Progenitor cell of endocrine pancreas (in vitro differentiated cells): ENCODE measurements around the gene CLCA1. TPM values are rescaled to one million over a fixed set of nuclear protein-coding genes. Genes with fewer than 3 reads are reported as not detected.

ENCODE experiments used
- DNase-seq: peaks from one replicate; pipeline ENCODE4 v3.0.0; 2021; ENCODE audit warnings: low spot score; ENCODE audit not compliant: unreplicated experiment
- H3K27ac Mint-ChIP-seq: 2 replicates; pipeline ENCODE4 v1.8.0; 2021; ENCODE audit warnings: mild to moderate bottlenecking, moderate library complexity, mixed read lengths
- H3K27me3 Mint-ChIP-seq: 2 replicates; pipeline ENCODE4 v1.8.0; 2021; ENCODE audit warnings: mixed read lengths
- H3K36me3 Mint-ChIP-seq: 2 replicates; pipeline ENCODE4 v1.8.0; 2022; ENCODE audit warnings: mixed read lengths; ENCODE audit not compliant: insufficient read depth
- H3K4me1 Mint-ChIP-seq: 2 replicates; pipeline ENCODE4 v1.8.0; 2021; ENCODE audit warnings: low read depth, mixed read lengths
- H3K4me3 Mint-ChIP-seq: 2 replicates; pipeline ENCODE4 v1.8.0; 2021; ENCODE audit warnings: low read depth, mild to moderate bottlenecking, moderate library complexity, mixed read lengths
- H3K9me3 Mint-ChIP-seq: 2 replicates; pipeline ENCODE4 v1.8.0; 2021; ENCODE audit warnings: low read depth, mixed read lengths
- total RNA-seq: library from RNA; stranded (reverse); gene quantifications from 2 replicates; pipeline ENCODE4 v1.2.1, GENCODE V29; 2021
- TF ChIP-seq, protein P1 (sequence below): fragments of 200-600 bp; sonication (generic); IDR thresholded peaks from one replicate; pipeline ENCODE4 v1.5.0; 2021; ENCODE audit warnings: antibody characterized with exemption, mild to moderate bottlenecking; ENCODE audit not compliant: unreplicated experiment

CLCA1 gene
- total RNA-seq, 1 donor from 2014 or later = not detected

DNA sequence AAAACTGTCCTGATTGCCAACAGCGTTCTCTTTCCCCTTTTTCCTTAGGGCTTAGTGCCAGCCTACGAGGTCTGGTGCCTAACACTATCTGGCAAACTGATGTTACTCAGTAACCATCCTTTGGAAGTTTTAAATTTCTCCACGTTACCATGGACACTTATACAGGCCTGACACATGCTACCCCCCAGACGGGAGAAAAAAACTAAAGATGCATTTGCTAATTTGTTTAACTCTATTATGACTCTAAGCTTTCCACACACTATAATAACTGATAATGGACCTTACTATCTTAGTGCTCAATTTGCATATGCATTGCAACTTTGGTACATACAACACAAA lies 36.8 kb downstream of the CLCA1 start:
- no peak for DNase-seq
- TF ChIP-seq, protein P1, sequence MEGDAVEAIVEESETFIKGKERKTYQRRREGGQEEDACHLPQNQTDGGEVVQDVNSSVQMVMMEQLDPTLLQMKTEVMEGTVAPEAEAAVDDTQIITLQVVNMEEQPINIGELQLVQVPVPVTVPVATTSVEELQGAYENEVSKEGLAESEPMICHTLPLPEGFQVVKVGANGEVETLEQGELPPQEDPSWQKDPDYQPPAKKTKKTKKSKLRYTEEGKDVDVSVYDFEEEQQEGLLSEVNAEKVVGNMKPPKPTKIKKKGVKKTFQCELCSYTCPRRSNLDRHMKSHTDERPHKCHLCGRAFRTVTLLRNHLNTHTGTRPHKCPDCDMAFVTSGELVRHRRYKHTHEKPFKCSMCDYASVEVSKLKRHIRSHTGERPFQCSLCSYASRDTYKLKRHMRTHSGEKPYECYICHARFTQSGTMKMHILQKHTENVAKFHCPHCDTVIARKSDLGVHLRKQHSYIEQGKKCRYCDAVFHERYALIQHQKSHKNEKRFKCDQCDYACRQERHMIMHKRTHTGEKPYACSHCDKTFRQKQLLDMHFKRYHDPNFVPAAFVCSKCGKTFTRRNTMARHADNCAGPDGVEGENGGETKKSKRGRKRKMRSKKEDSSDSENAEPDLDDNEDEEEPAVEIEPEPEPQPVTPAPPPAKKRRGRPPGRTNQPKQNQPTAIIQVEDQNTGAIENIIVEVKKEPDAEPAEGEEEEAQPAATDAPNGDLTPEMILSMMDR = no peak
- no peaks in the 10 kb centered on the region for H3K9me3 Mint-ChIP-seq
- no peak overlapping the region for H3K27ac Mint-ChIP-seq
- H3K36me3 Mint-ChIP-seq = no peaks in the 10 kb centered on the region
- no peak overlapping the region for H3K4me3 Mint-ChIP-seq
- H3K27me3 Mint-ChIP-seq = peaks cover 38% of the 10 kb centered on the region
- H3K4me1 Mint-ChIP-seq = peaks cover 14% of the 10 kb centered on the region

DNA sequence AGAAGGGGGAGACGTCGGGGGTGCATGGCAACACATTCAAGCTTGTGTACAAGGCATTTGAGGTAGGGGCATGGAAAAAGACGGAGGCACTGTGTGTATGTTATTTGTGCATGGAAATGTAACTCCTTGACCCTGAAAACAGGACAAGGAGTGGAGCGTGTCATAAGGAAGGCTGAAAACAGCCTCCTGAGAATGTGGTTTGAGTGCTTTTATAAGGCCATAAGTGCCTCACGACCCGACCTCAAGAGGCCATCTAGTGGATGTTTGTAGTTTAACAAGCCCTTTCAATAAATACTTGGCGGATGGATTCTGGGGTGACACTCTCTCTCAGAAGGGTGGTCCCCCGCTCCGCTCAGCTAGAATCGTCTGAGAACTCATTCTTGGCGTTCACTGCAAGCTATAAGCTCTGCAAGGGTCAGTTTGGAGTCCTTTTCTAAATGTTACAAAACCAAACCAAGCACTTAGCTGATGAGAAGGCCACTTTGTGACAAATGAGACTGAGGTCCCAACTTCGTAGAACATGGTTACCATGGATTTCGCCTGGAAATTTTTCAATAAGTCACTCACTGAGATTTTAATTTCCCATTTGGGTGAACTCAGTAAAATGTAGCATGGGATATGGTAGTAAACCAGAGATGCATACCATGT lies 39.3 kb downstream of the CLCA1 start:
- TF ChIP-seq, protein P1 = peak; percentile 54
- H3K27me3 Mint-ChIP-seq = peaks cover 29% of the 10 kb centered on the region
- H3K4me3 Mint-ChIP-seq = no peak overlapping the region
- no peak for DNase-seq
- no peaks in the 10 kb centered on the region for H3K36me3 Mint-ChIP-seq
- H3K4me1 Mint-ChIP-seq = peaks cover 6% of the 10 kb centered on the region
- no peaks in the 10 kb centered on the region for H3K9me3 Mint-ChIP-seq
- no peak overlapping the region for H3K27ac Mint-ChIP-seq

DNA sequence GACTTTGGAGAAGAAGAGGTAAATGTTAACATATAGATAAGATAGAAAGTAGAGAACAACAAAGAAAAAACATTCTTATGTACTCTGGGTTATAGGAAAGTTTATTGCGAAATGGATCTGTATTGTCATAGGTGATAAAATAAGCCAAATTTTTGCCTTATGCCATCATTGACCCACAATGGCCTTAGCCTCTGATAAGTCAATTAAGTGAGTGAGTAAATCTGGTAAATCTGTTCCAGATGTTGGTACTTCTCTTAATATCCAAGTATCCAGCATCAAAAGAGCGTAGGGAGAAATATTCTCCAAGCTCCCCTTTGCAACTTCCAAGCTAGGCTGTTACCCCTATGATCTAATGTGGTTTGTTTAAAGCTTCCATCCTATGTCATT lies 39.8 kb downstream of the CLCA1 start:
- H3K4me1 Mint-ChIP-seq = peaks cover 2% of the 10 kb centered on the region
- peaks cover 24% of the 10 kb centered on the region for H3K27me3 Mint-ChIP-seq
- H3K9me3 Mint-ChIP-seq = no peaks in the 10 kb centered on the region
- H3K27ac Mint-ChIP-seq = no peak overlapping the region
- no peak for DNase-seq
- TF ChIP-seq, protein P1 = no peak
- H3K4me3 Mint-ChIP-seq = no peak overlapping the region
- no peaks in the 10 kb centered on the region for H3K36me3 Mint-ChIP-seq

DNA sequence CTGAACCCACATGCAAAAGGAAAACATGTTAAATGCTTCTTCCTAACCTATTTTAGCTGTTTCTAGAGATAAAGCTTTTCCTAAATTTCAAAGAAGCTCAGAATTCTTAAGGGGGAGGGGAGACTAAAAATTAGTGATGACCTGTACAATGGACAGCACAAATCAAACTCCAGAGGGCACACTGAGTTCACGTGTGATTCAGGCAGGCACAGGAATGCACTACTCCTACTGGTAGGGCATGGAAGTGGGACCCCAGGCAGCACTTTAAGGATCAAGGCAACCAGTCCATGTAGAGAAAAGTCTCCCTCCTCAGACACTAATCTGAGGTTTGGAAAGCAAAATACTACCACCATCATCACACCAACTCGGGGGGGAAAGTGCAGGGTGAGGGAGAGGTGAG lies 46.9 kb downstream of the CLCA1 start:
- H3K4me3 Mint-ChIP-seq = no peak overlapping the region
- no peak for DNase-seq
- no peak overlapping the region for H3K27ac Mint-ChIP-seq
- peaks cover 2% of the 10 kb centered on the region for H3K4me1 Mint-ChIP-seq
- TF ChIP-seq, protein P1 = peak; percentile 51
- no peaks in the 10 kb centered on the region for H3K36me3 Mint-ChIP-seq
- no peaks in the 10 kb centered on the region for H3K27me3 Mint-ChIP-seq
- H3K9me3 Mint-ChIP-seq = no peaks in the 10 kb centered on the region

DNA sequence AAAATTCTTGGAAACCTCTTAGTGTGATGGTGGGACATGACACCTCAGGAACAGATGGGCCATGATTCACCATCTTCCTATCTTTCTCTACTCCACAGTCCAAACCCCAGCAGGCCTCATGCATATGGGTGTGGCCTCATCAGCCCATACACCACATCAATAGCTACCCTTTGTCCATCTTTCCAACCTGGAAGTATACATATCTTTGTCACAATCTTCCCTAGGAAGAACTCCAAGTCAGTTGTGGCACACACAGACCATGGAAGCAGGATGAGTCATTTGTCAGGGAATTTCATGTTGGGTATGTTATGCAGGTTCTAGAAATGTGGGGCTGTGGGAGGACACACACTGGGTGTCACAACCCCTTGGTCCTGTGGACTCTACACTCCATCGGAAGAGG lies 47.6 kb downstream of the CLCA1 start:
- Mint-ChIP-seq H3K4me1 (peaks cover 2% of the 10 kb centered on the region), H3K4me3 (no peak overlapping the region), H3K27me3 (no peaks in the 10 kb centered on the region), H3K9me3 (no peaks in the 10 kb centered on the region), H3K27ac (no peak overlapping the region), H3K36me3 (no peaks in the 10 kb centered on the region)
- TF ChIP-seq, protein P1 = no peak
- no peak for DNase-seq
